ENCODE results near the gene PLCH1.

The PLCH1 gene

DNA sequence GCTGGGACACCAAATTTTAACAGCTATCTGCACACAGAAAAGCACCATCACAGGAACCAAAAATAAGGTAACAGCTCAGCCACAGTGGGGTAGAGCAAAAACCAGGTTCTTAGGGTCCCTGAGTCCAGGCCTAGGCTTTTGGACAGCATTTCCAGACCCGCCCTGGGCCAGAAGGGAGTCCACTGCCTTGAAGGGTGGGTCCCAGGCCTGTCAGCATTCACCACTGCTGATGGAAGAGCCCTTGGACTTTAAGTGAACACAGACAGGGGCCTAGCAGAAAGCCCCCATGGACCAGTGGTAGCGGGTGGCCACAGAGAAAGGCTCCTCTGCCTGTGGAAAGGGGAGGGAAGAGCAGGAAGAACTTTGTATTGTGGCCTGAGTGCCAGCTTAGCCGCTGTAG, 56.4 kb downstream of the PLCH1 start:
- DNase-seq (ENCODE audit: low spot score), result no peak

GRCh38 chr3:155683344-155683720, 61.5 kb downstream of the PLCH1 start:
- no peak for DNase-seq (ENCODE audit: low spot score)

DNA sequence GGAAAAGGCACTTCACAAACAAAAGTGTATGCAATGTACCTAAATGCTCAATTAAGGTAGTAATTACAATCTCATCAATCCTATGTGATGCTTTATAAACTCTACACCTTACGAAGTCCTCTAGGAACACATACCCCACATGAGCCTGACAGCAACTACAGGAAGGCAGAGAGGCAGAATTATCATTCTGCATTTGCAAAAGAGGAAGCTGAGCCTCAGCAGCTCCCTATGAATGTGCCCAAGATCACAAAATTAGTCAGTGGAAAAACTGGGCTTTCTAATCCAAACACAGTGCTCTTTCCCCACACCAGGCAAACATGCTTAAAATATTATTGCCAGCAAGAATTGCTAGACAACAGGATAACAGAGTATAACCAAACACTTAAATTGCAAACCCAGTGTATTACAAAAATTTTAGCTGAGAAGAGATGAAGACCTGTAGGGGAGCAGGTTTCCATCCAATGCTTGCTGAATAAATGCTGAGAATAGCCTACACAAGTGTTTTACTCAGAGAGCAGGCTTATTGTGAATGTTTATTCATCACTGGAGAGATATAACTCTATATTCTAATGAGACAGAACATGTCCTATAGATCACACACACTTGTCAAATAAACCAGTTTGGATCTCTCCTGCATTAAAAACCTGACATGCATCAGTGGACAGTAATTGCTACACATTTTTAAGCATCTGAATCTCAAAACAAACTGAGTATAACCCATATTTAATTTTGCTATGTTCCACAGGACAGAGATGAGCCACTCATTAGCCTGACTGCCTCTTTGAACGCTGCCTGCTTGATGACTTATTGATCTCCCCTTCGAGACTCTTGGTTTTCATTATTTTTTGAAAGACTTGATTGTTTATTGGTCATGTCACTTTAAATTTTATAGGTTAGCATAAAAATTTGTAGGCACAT, 62.2 kb downstream of the PLCH1 start:
- no peak for DNase-seq (ENCODE audit: low spot score)

DNA sequence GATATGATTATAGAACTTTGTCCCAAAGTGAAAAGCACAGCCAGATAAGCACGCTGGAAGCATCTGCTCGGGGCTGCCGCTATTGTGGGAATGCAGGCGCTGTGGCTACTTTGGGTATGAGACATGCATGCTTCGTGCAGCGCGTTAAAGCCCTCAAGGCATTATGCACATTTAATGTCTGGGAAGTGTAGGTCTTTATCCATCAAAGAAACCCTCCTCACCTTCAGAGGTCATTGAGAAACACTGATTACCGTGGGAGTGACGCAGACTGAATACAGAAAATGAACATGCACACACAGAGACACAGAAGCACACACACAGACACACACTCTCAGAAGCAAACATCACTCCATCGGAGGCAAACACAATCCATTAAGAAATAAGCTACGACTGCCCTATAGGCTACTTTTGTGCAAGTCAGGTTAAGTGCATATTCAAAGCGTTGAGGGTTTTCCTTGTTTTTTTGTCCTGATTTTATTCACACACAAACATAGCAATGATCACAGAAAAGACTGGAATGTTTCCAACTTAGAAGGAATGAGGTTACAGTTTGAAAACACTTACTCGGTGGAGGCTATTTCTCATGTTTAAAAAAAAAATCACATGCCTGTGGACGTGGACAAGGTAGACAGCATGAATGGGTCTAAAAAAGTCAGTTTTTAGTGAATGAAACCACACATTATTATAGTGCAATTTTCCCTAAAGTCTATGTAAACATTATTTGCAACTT, 68.5 kb downstream of the PLCH1 start:
- no peak for DNase-seq (ENCODE audit: low spot score)

DNA sequence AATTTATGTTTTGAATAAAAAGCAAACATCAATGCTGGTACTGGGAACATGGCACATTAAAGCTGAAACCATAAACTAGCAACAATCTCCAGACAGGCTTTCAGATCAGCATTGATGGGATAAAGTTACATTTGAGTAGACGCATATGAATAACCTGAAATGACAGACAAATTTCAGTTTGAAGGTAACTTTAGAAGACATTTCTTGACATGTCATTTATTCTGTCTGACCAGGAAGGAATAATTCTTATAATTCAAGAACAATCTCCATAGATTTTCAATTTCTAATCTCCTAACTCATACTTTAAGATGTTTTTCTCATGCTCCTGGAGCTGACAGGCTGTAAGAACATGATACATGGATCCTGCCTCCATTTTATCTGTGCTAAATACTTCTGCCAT, 69.8 kb downstream of the PLCH1 start:
- no peak for DNase-seq (ENCODE audit: low spot score)

DNA sequence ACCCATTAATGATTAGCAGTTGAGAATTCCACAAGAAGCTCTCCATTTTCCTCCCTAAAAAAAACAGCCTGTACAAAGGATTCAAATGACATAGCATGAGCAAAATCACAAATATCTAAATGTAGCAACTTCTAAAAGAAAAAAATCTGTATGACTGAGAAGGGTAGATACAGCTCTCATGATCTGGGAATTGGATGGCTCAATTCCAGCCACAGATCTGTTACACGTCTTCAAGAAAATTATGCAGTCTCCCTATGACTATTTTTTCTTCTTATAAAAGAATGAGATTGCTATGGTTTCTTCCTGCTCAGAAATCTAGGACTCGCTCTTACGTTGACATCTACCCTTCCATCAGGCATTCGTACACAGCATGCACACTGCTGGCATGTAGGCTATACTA, 71.5 kb downstream of the PLCH1 start:
- no peak for DNase-seq (ENCODE audit: low spot score)

GRCh38 chr3:155670335-155670734, 74.5 kb downstream of the PLCH1 start:
- no peak for DNase-seq (ENCODE audit: low spot score)

GRCh38 chr3:155667988-155668387, 76.9 kb downstream of the PLCH1 start:
- no peak for DNase-seq (ENCODE audit: low spot score)

- peak; percentile 33 for DNase-seq (ENCODE audit: low spot score)
Observed at GRCh38 chr3:155664925-155665695, 79.8 kb downstream of the PLCH1 start.

- DNase-seq (ENCODE audit: low spot score), result no peak
Observed at GRCh38 chr3:155663467-155664212, 81.2 kb downstream of the PLCH1 start.

- no peak for DNase-seq (ENCODE audit: low spot score)
Observed at GRCh38 chr3:155661760-155662159, 83.1 kb downstream of the PLCH1 start.

DNA sequence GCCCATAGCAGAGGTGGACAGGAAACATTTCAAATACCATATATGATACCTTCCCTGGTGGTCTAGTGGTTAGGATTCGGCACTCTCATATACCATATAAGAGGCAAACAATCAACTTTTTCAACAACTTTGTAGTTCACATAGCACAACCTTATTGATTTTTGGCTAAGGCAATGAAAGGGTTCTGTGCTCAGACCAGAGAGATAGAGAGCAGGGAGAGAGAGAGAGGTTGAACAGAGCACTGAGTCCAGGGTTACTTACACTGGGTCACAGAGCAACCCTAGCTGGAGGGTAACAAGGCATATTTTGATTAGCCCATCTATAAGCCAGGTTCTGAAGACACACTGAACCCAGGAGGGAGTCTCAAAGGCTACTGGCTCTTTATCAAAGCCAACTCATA, 83.8 kb downstream of the PLCH1 start:
- DNase-seq (ENCODE audit: low spot score), result no peak

DNA sequence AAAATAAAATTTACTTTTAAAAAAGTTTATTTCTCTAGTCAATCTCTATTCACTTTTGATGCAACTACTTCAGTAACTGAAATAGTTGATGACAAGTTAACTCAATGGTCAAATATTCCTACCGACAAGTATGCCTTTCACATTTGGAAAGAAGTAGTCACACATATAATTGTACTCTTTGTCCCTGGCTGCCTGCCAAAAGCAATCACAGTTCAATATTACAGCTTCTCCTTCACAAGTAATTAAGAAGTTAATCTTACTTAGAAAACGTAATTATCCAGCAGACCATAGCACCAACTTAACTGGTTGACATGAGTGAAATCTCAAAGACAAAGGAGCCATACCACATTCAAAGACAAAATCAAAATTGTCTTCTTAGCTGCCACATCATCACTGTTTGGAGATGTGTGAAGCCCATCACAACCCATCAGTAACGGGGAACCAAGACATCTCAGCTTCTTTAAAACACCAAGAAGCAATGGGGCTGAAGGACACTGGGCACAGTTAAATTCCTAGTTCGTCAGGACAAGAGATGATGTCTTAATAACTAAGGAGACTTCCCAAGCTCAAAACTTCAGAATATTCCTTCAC, 86.1 kb downstream of the PLCH1 start:
- no peak for DNase-seq (ENCODE audit: low spot score)

GRCh38 chr3:155658006-155658405, 86.9 kb downstream of the PLCH1 start:
- no peak for DNase-seq (ENCODE audit: low spot score)

GRCh38 chr3:155657161-155657560, 87.7 kb downstream of the PLCH1 start:
- no peak for DNase-seq (ENCODE audit: low spot score)

- no peak for DNase-seq (ENCODE audit: low spot score)
Observed at GRCh38 chr3:155656466-155656865, 88.4 kb downstream of the PLCH1 start.

- DNase-seq (ENCODE audit: low spot score), result no peak
Observed at GRCh38 chr3:155651489-155652218, 93.2 kb downstream of the PLCH1 start.

- no peak for DNase-seq (ENCODE audit: low spot score)
Observed at GRCh38 chr3:155648013-155648591, 96.8 kb downstream of the PLCH1 start.

DNA sequence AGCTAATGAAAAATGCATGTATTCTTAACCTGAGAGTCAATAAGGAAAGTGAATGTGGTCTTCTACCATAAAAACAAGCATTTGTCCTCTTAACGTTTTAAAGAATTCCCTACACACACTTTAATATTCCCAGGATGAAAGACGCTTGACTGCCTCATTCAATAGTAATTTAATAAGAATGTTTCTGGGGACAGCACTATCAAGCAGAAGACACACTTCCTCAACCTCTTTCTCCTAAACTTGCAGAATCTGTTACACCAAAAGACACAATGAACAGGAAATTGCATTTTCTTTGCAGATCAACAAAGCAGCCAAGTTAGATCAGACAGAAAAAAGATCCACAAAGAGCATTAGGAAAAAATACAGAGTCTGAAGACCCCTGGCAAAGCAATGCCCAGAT, 97.7 kb downstream of the PLCH1 start:
- no peak for DNase-seq (ENCODE audit: low spot score)

DNA sequence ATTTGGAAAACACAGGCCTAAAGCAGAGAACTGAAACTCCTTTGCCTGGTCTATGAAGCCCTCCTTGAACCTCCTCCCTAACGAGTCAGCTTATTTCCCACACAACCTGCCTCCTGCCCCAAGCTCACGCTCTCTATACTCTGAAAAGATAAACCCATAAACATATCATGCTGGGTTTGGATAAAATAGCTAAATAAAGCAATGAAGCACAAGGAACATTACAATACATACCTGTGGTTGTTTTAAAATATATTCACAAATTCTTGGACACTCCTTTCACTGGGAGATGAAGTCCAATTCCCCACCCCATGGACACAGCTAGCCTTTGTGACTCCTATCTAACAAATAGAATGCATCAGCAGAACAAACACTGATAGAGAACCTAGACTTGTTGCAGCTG, 98.2 kb downstream of the PLCH1 start:
- DNase-seq (ENCODE audit: low spot score), result no peak

Data from RKO (cell line).